ELR (cell line): Measurements from ENCODE around the gene PKP4.
A peak's percentile ranks its signal among the peaks of the same experiment; 100 is the strongest.
"Not testable (repeated sequence)": the region's sequence is repeated elsewhere in the genome, so short reads cannot be mapped to it uniquely, and the experiment has no call there.

Experiments used
- DNase-seq: peaks from one replicate; pipeline ENCODE4 v3.0.0-alpha.2; 2015; ENCODE audit warnings: low read depth

PKP4 gene

GRCh38 chr2:158687315-158687714, 230.6 kb downstream of the PKP4 start:
- no peak for DNase-seq

DNA sequence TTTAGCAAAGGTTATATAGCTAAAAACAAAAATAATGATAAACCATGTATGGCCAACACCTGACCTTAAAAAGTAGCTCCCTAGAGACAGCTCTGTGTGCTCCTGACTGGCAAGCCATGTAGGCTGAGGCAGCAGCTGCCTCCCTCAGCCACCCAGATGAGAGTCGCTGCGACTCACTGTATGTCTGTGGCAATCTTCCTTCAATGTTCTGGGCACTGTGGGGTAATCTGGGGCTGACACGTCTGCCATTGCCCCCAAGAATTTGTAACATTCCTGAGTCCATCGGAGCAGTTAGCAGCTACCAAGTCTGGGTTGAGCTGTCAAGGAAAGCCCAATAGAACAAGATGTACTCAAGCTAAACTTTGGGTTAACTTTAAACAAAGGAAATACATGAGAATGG, 232.0 kb downstream of the PKP4 start:
- DNase-seq = peak; percentile 72

- DNase-seq = no peak
These were observed 232.6 kb downstream of the PKP4 start for GRCh38 chr2:158689391-158689790.

GRCh38 chr2:158690823-158691222, 234.1 kb downstream of the PKP4 start:
- DNase-seq = no peak

- DNase-seq = no peak
These were observed 234.9 kb downstream of the PKP4 start for GRCh38 chr2:158691619-158692018.

- DNase-seq = no peak
These were observed 235.8 kb downstream of the PKP4 start for GRCh38 chr2:158692372-158693103.

DNA sequence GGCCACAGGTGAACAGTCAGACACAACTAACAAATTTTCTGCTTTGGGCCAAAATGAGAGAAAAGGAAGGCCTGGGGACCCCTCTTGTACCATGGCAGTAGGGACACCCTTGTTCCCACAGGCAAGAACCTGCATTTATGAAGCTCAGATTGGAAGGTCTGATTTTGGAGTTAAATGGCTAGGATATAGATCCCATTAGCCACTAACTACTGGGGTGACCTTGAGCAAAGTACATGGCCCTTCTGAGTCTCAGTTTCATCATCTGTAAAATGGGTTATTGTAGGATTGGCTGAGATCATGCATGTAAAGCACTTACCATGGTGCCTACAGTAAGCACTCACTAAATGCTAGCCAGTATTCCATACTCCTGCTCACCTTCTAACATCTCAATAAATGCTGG, 236.7 kb downstream of the PKP4 start:
- DNase-seq = no peak

DNA sequence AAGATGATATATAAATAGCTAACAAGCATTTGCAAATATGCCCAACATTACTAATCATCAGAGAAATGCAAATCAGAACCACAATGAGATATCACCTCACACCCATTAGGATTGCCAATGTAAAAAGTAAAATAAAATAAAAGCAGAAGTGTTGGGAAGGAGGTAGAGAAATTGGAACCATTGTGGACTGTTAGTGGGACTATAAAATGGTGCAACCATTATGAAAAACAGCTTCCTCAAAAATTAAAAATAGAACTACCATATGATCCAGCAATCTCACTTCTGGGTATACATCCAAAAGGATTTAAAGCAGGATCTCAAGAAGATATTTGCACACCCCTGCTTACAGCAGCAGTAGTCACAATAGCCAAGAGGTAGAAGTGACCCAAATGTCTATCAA, 238.6 kb downstream of the PKP4 start:
- DNase-seq = no peak

- DNase-seq = not testable (repeated sequence)
These were observed 239.0 kb downstream of the PKP4 start for GRCh38 chr2:158695744-158696143.

GRCh38 chr2:158699323-158699722, 242.6 kb downstream of the PKP4 start:
- no peak for DNase-seq

DNA sequence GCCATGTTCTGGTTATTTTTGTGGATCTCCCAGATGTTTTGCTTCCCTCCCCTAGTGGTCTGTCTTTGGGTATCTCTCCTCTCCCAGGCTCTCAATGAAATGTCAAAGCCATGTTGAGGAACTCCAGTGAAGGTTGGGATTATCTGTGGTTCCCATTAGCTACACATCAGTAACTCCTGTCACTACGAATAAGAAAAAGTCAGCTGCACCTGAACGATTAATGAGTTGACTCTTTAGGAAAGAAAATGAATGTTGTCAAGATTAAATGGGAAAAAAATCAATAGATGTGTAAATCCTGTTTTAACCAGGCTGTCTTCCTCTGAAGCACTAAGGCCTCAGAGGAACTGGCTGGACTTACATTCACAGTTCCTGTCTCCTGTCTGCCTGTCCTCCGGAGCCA, 244.3 kb downstream of the PKP4 start:
- DNase-seq = no peak

DNA sequence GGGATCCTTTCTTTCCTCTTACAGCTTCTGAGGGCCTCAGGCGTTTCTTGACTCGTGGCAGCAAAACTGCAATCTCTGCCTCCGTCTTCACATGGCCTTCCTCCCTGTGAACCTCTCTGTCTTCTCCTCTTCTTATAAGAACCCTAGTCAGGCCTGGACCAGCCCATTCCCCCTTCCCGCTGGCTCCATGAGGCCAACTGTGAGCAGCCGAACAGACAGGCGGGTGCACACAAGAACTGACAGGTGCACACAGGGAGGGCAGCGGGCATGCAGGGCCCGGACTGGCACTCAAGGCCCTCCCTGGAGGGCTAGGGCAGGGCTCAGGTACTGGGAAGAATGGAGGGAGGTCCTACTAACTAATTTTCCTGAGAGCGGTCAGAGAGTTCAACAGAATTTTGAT, 246.0 kb downstream of the PKP4 start:
- no peak for DNase-seq

GRCh38 chr2:158704724-158705465, 248.1 kb downstream of the PKP4 start:
- DNase-seq = not testable (repeated sequence)

- no peak for DNase-seq
These were observed 256.2 kb downstream of the PKP4 start for GRCh38 chr2:158712791-158713522.

DNA sequence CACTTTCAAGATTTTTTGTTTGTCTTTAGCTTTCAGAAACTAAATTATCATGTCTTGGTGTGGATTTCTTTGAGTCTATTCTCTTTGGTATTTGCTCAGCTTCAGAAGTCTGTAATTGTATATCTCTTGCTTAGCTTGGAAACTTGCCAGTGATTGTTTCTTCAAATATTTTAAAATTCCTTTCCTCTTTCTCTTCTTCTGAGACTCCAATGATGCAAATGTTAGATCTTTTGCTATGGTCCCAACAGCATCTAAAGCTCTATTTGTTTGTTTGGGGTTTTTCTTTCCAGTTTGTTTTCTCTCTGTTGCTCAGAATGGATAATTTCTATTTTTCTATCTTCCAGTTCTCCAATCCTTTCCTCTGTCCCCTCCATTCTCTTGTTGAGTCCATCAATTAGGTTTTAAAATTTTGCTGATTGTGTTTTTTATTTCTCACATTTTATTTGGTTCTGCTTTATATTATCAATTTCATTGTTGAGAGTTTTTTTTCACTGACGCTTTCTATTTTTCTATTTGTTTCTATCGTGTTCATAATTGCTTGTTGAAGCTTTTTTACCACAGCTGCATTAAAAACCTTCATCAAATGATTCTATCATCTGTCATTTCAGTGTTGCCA, 256.9 kb downstream of the PKP4 start:
- DNase-seq = no peak

DNA sequence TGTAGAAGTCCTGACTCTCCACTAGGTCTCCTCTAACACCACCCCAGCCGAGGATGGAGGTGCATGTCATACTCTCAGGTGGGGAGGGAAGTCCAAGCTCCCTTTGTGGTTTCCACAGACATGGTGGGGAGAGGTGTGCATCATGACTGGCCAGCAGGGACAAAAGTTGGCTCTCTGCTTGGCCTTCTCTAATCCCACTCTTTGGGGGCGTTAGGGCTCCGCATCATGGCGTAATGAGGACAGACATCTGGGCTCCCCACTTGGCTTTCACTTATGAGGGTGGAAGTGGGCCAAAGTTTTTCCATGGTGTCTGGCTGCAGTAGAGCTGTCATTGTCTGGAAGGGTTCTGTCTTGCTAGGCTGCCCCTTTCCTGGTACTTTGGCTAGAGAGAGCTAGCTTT, 257.7 kb downstream of the PKP4 start:
- DNase-seq = no peak

DNA sequence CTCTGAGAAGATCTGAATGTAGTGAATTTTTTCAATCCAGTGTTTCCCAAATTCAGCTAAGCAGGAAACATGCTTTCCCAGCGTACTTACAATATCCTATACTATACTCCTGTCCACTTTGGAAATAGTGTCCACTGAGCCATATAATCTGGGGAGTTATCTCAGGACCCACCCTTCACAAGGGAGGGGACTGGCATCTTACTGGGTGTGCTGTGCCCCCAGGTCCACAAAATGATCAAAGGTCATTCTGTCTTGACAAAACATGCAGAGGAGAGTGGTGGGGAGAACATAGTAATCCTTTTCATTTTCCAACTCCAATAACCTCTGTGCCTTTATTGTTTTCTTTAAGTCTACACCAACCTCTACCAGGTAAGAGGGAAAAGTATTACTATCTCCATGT, 258.6 kb downstream of the PKP4 start:
- DNase-seq = no peak

DNA sequence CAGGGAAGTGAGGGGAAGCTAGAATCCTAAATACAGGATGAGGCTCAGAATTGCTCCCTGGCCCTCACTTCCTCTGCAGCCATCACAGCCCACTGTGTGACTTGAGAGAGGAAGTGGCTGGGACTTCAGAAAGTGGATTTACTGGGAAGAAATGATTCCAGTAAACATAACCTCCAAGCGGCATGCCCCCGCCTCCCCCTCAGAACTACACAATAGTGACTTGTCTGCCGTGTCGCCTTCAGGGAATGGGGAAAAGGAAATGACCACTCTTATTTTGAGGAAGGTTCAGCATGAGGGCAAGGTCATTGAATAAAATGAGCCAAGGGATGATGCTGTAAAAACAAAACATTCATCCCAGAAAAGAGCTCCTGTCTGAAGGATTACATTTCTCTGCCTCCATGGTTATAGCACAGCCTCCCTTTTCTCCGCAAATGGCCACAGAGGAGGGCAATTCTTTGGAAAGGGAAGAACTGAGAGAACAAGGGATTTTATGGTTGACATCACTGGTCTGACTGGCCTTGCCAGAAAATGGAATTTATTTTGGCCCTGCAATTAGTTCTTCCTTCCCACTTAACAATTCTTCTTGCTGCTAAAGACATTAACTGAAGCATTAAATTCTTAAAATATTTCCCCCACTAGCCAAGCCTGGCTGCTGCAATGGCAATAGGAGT, 259.5 kb downstream of the PKP4 start:
- no peak for DNase-seq

GRCh38 chr2:158716921-158717320, 260.2 kb downstream of the PKP4 start:
- DNase-seq = no peak

DNA sequence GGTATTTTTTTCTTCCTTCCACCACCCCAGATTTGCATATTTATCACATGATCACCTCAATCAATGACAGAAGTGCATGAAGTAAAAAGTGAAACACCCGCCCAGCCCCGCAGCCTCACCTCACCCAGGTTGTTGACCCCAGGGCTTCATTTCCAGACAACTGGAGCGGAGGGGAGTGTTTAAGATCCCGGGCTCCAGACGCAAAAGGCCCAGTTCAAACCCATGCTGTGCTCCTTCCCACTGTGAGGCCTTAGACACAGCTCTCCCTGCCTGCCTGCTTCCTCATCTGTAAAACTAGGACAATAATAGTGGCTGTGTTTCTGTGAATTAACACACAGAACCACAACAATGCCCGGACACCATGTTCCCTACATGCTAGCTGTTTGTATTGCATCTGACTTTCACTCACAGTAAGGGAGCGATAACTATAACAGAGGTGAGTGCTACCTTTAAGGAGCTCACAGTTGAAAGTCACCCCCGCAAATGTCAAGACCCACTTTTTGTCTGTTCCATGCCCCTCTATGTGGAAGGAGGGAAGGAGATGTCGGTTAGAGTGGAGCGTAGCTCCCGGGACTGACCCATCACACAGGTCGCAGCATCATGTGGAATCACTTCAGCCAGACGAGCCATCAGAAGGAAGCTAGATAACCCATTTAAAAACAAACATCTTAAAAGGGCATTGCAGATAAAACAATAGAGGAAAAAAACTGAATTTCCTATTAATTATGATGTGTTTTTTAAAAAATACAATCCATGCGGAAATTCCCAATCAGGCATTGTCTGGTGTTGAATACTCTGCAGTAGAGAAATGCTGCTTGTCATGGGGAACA, 260.8 kb downstream of the PKP4 start:
- DNase-seq = no peak

- no peak for DNase-seq
These were observed 261.4 kb downstream of the PKP4 start for GRCh38 chr2:158718196-158718585.
